ENCODE measurements around the gene FBLN7. TPM values are rescaled to one million over a fixed set of nuclear protein-coding genes. Genes with fewer than 3 reads are reported as not detected.
"Not testable (repeated sequence)": the region's sequence is repeated elsewhere in the genome, so short reads cannot be mapped to it uniquely, and the experiment has no call there.

The FBLN7 gene
- polyA plus RNA-seq, 3 donors from 2014 or later, result not detected

DNA sequence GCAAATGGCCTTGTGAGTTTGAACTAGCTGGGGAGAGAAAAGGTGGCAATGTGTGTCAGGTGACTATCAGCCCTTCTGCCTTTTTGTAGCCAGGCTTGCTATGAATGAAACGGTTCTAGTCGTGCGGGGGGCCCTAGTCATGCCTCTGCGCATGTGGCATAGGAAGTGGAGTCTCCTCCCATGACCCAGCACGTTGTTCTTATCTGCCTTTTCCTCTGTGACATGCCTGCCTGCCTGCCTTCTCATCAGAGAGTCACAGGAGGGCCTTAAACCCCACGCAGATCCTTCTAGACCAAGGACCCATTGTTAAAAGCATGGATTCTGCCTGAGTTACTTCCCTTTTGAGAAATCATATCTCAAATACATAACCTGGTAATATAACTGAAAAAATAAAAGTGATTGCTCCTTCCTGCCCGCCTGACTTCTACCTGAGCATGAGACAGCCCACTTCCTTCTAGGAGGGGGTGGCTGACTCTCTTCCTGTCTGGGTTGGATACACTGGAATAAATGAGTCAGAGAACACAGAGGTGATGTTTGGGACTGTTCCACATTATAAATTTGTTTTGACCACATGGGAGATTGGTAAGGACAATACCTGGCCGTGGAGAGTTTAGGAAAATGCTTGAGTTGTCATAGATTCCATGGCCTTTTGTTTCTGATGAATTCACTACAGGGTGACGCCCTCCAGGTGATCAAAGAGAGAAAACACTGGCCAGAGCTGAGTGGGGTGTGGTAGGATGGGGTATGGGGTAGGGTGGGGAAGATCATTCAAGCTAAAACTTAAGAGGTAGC lies 49.8 kb downstream of the FBLN7 start:
- peaks cover 4 to 7% (median 6%) of the 10 kb centered on the region in 3 donors for H3K27me3 Mint-ChIP-seq (ENCODE audit: low read depth in 3 of 3)
- H3K27ac Mint-ChIP-seq, result peak overlapping the region; percentile 16 to 87 (median 50)
- DNase-seq, result peak; percentile 9 to 31 (median 29)
- H3K4me1 Mint-ChIP-seq, result peaks cover 12 to 15% of the 10 kb centered on the region in 2 donors
- no peaks in the 10 kb centered on the region for H3K36me3 Mint-ChIP-seq
- H3K9me3 Mint-ChIP-seq, result no peaks in the 10 kb centered on the region
- H3K4me3 Mint-ChIP-seq, result peak overlapping the region in 3 of 5 donors; percentile 18 to 44 (median 30)

DNA sequence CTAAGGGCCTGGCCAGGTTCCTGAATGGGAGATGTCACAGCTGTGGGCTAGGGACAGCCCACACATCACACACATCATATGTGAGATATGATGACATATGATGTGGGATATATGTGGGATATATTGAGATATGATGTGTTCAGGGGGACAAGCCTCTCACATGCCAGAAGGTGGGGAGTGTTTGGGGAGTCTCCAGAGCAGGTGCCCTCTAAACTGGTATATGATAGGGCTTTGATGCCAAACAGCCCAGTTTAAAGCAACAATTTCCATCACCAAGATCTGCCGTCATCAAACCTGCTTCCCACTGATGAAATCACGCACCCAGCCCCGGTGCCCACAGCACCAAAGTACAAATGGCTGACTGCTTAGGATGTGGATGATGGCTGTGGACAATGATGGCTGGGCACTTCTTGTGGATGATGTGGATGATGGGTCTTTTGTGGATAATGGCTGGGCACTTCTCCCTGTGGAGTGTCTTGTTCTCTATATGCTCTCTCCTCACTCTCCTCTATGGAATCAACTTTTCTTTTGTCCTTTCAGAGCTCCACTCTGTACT lies 50.9 kb downstream of the FBLN7 start:
- Mint-ChIP-seq H3K36me3 (no peaks in the 10 kb centered on the region), H3K4me3 (no peak overlapping the region), H3K4me1 (peaks cover 12 to 15% of the 10 kb centered on the region in 2 donors), H3K27ac (peak overlapping the region in 3 of 6 donors; percentile 3 to 78 (median 47)), H3K9me3 (no peaks in the 10 kb centered on the region), H3K27me3 (ENCODE audit: low read depth in 3 of 3) (peaks cover 2 to 5% (median 4%) of the 10 kb centered on the region in 3 donors)
- DNase-seq, result no peak

DNA sequence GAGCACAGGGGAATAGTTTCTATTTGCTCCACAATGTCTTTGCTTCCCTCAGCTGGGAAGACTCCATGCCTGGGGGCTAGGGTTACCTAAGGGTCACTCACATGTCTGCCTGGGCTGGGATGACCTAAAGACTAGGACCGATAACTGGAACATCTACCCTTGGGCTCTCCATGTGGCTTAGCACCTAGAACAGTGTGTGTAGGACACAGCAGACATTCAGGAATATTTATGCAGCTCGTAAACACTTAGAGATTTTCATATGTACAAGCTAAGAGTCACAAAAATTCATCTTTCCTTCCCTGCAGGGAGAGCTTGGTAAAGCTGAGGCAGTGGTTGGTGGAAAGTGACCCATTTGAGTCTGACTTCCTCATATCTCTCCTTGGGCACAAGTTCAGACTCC lies 55.8 kb downstream of the FBLN7 start:
- Mint-ChIP-seq H3K36me3 (no peaks in the 10 kb centered on the region), H3K4me1 (no peaks in the 10 kb centered on the region), H3K9me3 (no peaks in the 10 kb centered on the region), H3K27ac (no peak overlapping the region), H3K27me3 (ENCODE audit: low read depth in 3 of 3) (peaks cover 2 to 5% (median 4%) of the 10 kb centered on the region in 3 donors), H3K4me3 (no peak overlapping the region)
- DNase-seq, result no peak

DNA sequence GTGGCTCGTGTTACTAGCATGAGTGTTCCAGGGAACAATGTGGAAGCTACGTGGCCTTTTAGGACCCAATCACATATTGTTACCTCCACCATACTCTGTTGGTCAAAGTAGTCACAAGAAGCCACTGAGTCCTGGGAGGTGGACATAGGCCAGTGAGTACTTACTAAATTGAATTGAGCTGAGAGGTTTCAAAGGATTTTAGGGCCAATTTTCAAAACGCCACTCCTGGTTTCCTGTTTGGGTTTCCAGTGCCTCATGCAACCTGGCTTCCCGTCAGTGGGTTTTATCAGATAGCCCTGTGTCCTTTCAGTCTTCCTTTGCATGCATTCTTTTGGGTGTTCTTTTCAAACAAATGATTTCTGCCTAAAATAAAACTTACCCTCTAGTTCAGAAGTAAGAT lies 56.3 kb downstream of the FBLN7 start:
- no peak for DNase-seq
- Mint-ChIP-seq H3K4me3 (no peak overlapping the region), H3K27me3 (ENCODE audit: low read depth in 3 of 3) (peaks cover 2 to 5% (median 4%) of the 10 kb centered on the region in 3 donors), H3K27ac (no peak overlapping the region), H3K4me1 (no peaks in the 10 kb centered on the region), H3K9me3 (no peaks in the 10 kb centered on the region), H3K36me3 (no peaks in the 10 kb centered on the region)

DNA sequence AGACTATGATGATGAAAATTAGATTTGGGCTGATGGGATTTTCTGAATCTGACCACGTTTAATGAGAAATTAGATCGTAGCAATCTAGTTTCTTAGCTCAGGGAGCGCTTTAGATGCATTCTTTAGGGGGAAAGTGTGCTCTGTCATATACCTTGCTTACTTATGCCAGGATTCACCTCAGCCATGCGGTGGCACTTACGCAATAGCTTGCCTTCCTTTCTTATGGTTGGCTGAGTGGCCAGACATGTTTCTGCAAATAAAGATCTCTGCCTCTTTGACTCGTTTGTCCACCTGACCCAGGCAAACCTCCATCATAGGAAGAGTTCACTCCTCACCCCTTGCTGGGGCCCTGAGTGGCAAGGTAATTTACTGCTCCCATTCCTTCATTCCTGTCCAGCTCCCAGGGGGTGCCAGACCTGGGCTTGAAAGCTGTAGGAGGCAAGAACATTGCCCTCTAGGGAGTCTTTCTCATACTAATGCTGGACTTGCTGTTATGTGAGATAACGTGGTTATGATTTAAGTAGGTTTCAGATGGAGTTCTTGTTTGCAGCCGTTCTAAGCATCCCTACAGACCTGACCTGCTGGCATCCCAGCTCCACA lies 57.1 kb downstream of the FBLN7 start:
- Mint-ChIP-seq H3K9me3 (no peaks in the 10 kb centered on the region), H3K4me1 (no peaks in the 10 kb centered on the region), H3K27ac (no peak overlapping the region), H3K36me3 (no peaks in the 10 kb centered on the region), H3K27me3 (ENCODE audit: low read depth in 3 of 3) (peaks cover 2 to 5% (median 4%) of the 10 kb centered on the region in 3 donors), H3K4me3 (no peak overlapping the region)
- DNase-seq, result no peak

DNA sequence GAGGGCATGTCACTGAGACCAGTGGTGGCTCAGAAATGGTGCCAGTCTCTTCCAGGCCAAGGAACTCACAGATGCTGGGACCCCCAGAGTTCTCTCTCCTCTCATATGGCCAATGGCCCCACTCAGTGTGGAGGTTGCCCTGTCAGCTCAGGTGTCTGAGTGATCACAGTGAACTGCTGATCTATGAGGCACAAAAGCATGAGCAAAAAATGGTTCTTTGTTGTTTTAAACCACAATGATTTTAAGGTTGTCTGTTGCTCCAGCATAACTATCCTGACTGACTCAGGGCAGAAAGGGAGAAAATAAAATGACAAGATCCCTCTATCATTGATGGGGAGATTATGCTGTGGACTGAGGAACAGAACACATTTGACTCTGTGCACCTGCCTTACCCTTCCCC lies 57.8 kb downstream of the FBLN7 start:
- Mint-ChIP-seq H3K36me3 (no peaks in the 10 kb centered on the region), H3K4me3 (no peak overlapping the region), H3K4me1 (no peaks in the 10 kb centered on the region), H3K9me3 (no peaks in the 10 kb centered on the region), H3K27me3 (ENCODE audit: low read depth in 3 of 3) (peaks cover 0 to 8% (median 0%) of the 10 kb centered on the region in 3 donors), H3K27ac (no peak overlapping the region)
- DNase-seq, result no peak

DNA sequence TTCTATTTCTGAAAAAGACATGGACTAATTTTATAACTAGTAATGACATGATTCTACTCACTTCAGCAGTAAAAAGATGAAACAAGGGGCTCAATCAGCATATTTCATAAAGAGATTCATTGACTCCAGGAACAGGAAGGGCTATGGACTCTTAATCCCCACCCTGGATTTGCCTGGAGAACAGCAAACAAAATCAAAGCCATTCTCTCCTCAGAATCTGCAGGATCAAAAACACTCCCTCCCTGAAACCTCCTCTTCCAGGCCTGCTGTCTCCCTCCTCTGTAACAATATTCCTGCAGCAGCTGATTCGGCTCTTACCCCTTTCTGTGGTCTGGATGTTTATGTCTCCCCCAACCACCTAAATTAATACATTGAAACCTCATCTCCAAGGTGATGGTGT lies 59.7 kb downstream of the FBLN7 start:
- Mint-ChIP-seq H3K9me3 (peaks cover 0 to 11% (median 2%) of the 10 kb centered on the region in 6 donors), H3K27ac (no peak overlapping the region), H3K27me3 (ENCODE audit: low read depth in 3 of 3) (peaks cover 0 to 6% (median 0%) of the 10 kb centered on the region in 3 donors), H3K36me3 (no peaks in the 10 kb centered on the region), H3K4me3 (no peak overlapping the region), H3K4me1 (no peaks in the 10 kb centered on the region)
- no peak for DNase-seq

DNA sequence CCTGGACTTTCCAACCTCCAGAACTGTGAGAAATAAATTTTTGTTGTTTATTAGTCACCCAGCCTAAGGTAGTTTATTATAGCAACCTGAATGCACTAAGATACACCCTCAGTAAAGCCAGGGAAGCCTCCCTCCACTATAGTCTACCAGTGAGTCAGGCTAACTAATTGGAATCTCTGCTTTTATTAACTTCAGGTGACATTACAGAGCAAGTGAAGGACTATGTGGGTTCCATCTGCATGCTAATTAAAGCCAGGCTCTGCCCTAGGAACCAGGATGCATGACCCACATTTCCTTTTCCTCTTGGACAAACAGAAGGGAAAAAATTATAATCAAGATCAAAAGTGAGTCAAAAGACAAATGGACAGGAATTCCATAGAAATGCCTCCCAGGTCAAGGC lies 60.6 kb downstream of the FBLN7 start:
- H3K36me3 Mint-ChIP-seq, result peaks cover 0 to 8% (median 3%) of the 10 kb centered on the region in 3 donors
- DNase-seq, result no peak
- peaks cover 2 to 6% (median 3%) of the 10 kb centered on the region in 3 donors for H3K27me3 Mint-ChIP-seq (ENCODE audit: low read depth in 3 of 3)
- no peak overlapping the region for H3K27ac Mint-ChIP-seq
- H3K4me3 Mint-ChIP-seq, result no peak overlapping the region
- H3K4me1 Mint-ChIP-seq, result no peaks in the 10 kb centered on the region
- peaks cover 4 to 20% (median 10%) of the 10 kb centered on the region in 6 donors for H3K9me3 Mint-ChIP-seq

DNA sequence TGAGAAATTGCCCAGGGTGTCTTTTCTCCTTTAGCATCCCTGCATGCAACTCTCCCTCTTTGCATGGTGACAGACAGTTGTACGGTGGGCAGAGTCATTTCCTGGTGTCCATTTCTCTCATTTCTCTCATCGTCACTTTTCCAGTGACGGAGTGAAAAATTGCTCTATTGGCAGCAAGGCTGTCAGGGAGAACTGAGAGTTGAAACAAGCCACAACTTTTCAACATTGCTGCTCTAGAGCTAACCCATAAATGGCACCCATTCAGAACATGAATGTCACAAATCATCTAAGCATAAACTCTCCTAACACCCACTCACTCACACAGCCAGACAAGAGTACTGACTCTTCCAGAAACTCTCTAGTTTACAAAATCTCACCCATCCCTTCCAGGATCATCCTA lies 61.0 kb downstream of the FBLN7 start:
- Mint-ChIP-seq H3K27me3 (ENCODE audit: low read depth in 3 of 3) (peaks cover 2 to 9% (median 3%) of the 10 kb centered on the region in 3 donors), H3K4me3 (no peak overlapping the region), H3K4me1 (no peaks in the 10 kb centered on the region), H3K27ac (no peak overlapping the region), H3K36me3 (peaks cover 2 to 9% (median 5%) of the 10 kb centered on the region in 3 donors), H3K9me3 (peaks cover 5 to 25% (median 14%) of the 10 kb centered on the region in 6 donors)
- no peak for DNase-seq

DNA sequence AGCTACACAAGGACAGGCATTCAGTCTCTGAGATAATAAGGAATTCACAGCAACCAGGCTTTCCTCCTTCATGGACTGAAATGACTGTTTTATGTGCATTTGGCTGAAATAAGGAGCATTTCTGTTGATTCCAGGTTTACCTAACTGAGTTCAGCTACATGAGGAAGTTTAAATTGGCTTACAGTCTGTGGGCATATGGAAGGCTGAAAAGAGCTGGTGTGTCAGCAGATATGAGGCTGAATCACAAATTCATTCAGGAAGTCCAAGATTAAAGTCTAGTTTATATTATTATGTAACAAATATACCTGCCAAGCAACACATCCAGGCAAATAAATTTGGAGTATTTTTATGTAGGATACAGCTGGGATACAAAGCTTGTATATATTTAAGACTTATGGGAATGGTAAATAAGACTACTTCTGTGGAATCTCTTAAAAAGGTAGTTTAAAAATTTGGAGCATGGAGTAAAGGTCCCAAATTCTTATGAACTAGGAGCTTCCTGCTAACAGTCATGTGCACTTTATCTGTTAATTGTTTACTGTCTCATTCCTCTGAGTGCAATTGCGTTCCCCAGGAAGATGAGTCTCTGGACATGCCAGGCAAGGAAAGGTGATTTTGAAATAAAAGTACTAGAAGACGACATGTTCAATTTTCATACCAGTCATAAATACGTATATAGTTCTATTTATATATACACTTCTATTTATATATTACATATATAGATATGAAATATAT lies 63.7 kb downstream of the FBLN7 start:
- H3K36me3 Mint-ChIP-seq, result peaks cover 6 to 12% (median 9%) of the 10 kb centered on the region in 3 donors
- peaks cover 3 to 17% (median 3%) of the 10 kb centered on the region in 3 donors for H3K27me3 Mint-ChIP-seq (ENCODE audit: low read depth in 3 of 3)
- peaks cover 10 to 38% (median 20%) of the 10 kb centered on the region in 6 donors for H3K9me3 Mint-ChIP-seq
- no peak overlapping the region for H3K27ac Mint-ChIP-seq
- DNase-seq, result no peak
- H3K4me1 Mint-ChIP-seq, result no peaks in the 10 kb centered on the region
- H3K4me3 Mint-ChIP-seq, result no peak overlapping the region

DNA sequence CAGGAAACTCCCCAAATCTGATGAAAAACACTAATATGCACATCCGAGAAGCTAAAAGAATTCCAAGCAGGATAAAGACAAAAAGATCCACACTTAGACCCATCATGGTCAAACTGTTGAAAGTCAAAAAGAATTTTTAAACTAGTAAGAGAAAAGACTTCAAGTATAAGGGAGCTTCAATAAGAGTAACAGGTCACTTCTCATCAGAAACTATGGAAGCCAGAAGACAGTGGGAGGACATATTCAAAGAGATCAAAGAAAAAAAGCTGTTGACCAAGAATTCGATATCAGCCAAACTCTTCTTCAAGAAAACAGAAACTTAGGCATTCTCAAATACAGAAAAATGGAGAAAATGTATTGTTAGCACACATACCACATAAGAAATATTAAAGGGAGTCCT lies 66.2 kb downstream of the FBLN7 start:
- Mint-ChIP-seq H3K27ac (no peak overlapping the region), H3K4me3 (no peak overlapping the region), H3K9me3 (peaks cover 10 to 38% (median 22%) of the 10 kb centered on the region in 6 donors), H3K4me1 (no peaks in the 10 kb centered on the region), H3K27me3 (ENCODE audit: low read depth in 3 of 3) (peaks cover 3 to 17% (median 3%) of the 10 kb centered on the region in 3 donors), H3K36me3 (peaks cover 7 to 20% (median 12%) of the 10 kb centered on the region in 3 donors)
- DNase-seq, result no peak

DNA sequence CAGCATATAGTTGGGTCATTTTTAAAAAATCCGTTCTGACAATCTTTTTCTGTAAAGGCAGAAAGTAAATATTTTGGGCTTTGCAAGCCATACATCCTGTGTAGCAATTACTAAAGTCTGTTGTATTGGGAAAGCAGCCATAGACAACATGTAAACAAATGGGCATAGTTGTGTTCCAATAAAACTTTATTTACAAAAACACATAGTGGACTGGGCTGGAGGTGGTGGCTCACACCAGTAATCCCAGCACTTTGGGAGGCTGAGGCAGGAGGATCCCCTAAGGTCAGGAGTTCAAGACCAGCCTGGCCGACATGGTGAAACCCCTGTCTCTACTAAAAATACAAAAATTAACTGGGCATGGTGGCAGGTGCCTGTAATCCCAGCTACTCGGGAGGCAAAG lies 69.7 kb downstream of the FBLN7 start:
- not testable (repeated sequence) for H3K4me1 Mint-ChIP-seq, H3K4me3 Mint-ChIP-seq, H3K27ac Mint-ChIP-seq, DNase-seq
- Mint-ChIP-seq H3K36me3 (peaks cover 19 to 35% (median 32%) of the 10 kb centered on the region in 3 donors), H3K27me3 (ENCODE audit: low read depth in 3 of 3) (peaks cover 3 to 11% (median 3%) of the 10 kb centered on the region in 3 donors), H3K9me3 (peaks cover 9 to 26% (median 19%) of the 10 kb centered on the region in 6 donors)

DNA sequence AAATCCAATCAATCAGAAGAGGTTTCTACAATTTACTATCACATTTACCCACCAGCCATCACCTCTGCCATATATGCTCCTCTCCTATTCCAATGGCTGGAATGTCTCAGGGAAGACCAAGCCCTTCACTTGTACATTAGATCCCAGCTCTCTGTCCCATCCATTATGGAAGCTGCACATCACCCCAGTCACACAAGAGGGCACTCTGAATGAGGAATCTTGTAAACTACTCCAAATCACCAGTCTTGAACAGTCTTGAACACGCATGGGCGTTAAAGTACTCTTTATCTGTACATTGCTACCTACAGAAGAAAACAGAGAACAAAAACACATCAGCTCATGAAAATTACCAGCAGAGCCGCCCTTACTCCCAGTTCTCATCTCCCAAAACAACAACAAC lies 78.0 kb downstream of the FBLN7 start:
- no peaks in the 10 kb centered on the region for H3K4me1 Mint-ChIP-seq
- peaks cover 25 to 31% (median 25%) of the 10 kb centered on the region in 3 donors for H3K36me3 Mint-ChIP-seq
- H3K27ac Mint-ChIP-seq, result no peak overlapping the region
- H3K9me3 Mint-ChIP-seq, result peaks cover 0 to 8% (median 3%) of the 10 kb centered on the region in 6 donors
- no peak for DNase-seq
- no peaks in the 10 kb centered on the region for H3K27me3 Mint-ChIP-seq (ENCODE audit: low read depth in 3 of 3)
- H3K4me3 Mint-ChIP-seq, result no peak overlapping the region

Measured in immature natural killer cell (primary cell).